GM12878 (cell line): Measurements from ENCODE around the gene CYTIP. TPM values are rescaled to one million over a fixed set of nuclear protein-coding genes. Genes with fewer than 3 reads are reported as not detected.

Source experiments
- BHLHE40 ChIP-seq, 2 experiments: fragments of 450-650 bp in 1 of 2; IDR thresholded peaks; 2 replicates each; pipeline ENCODE4 v1.6.1; 2011 to 2017; ENCODE audit warnings: low read depth in 2 of 2, borderline replicate concordance in 1 of 2, improper control_type of control experiment in 1 of 2, low read length in 1 of 2, mild to moderate bottlenecking in 1 of 2
- CHD2 ChIP-seq: IDR thresholded peaks from 2 replicates; pipeline ENCODE4 v1.6.1; 2011; ENCODE audit warnings: low read depth, low read length, improper control_type of control experiment, borderline replicate concordance
- CREM ChIP-seq: IDR thresholded peaks from 2 replicates; pipeline ENCODE4 v1.6.1; 2014; ENCODE audit warnings: antibody characterized with exemption, low read depth
- IRF4 ChIP-seq: IDR thresholded peaks from 2 replicates; pipeline ENCODE4 v1.6.1; 2011; ENCODE audit warnings: low read depth, low read length
- RELA ChIP-seq: fragments of 450-650 bp; IDR thresholded peaks from 2 replicates; pipeline ENCODE4 v1.8.0; 2014; ENCODE audit warnings: borderline replicate concordance; ENCODE audit not compliant: partially characterized antibody
- SP1 ChIP-seq: IDR thresholded peaks from one replicate; pipeline ENCODE4 v1.6.1; 2011; ENCODE audit warnings: low read depth, low read length
- TARDBP ChIP-seq: IDR thresholded peaks from 2 replicates; pipeline ENCODE4 v1.6.1; 2016; ENCODE audit warnings: borderline replicate concordance
- polyA plus RNA-seq, 11 experiments: library from polyadenylated mRNA; depleted of rRNA in 4 of 11; unstranded in 6 of 11; stranded (reverse) in 5 of 11; fragments of >200 nt; fragmentation: Nextera tagmentation in 4 of 11; fragmentation: Illumina TruSeq in 1 of 11; extraction: Ambion mirVana in 4 of 11; extraction: Trizol in 1 of 11; gene quantifications; 1 replicate in 1 of 11; 2 replicates in 10 of 11; pipeline versions ENCODE4 v1.2.1 to v1.2.3, GENCODE V29; 2011 to 2016; ENCODE audit warnings: inconsistent platforms in 2 of 11, missing spikeins in 2 of 11, low read depth in 1 of 11
- total RNA-seq, 4 experiments: library from RNA; depleted of rRNA in 3 of 4; stranded (reverse); fragments of >200 nt in 3 of 4; fragmentation: Illumina TruSeq in 1 of 4; extraction: Trizol in 1 of 4; gene quantifications; 2 replicates each; pipeline versions ENCODE4 v1.2.1 to v1.2.3, GENCODE V29; 2013 to 2021
- TF ChIP-seq, protein P1 (sequence below): fragments of 450-650 bp; IDR thresholded peaks from 2 replicates; pipeline ENCODE4 v1.6.1; 2017; ENCODE audit warnings: mild to moderate bottlenecking, moderate library complexity
- TF ChIP-seq, protein P2 (sequence below): IDR thresholded peaks from 2 replicates; pipeline ENCODE4 v1.6.1; 2011; ENCODE audit warnings: low read depth, low read length, improper control_type of control experiment, borderline replicate concordance
- TF ChIP-seq, protein P3 (sequence below): fragments of 450-650 bp; IDR thresholded peaks from 2 replicates; pipeline ENCODE4 v1.6.1; 2016; ENCODE audit warnings: mild to moderate bottlenecking
- TF ChIP-seq, protein P4 (sequence below): IDR thresholded peaks from 2 replicates; pipeline ENCODE4 v1.6.1; 2011; ENCODE audit warnings: low read depth, mild to moderate bottlenecking, low read length, moderate library complexity, borderline replicate concordance; ENCODE audit errors: extremely low read depth

The CYTIP gene
- total and polyA plus RNA-seq, 10 of the 15 experiments (the other 5 are each of a cell fraction or from before 2014, with no cell fraction given), result 55.1 to 178 (median 73.4) TPM

DNA sequence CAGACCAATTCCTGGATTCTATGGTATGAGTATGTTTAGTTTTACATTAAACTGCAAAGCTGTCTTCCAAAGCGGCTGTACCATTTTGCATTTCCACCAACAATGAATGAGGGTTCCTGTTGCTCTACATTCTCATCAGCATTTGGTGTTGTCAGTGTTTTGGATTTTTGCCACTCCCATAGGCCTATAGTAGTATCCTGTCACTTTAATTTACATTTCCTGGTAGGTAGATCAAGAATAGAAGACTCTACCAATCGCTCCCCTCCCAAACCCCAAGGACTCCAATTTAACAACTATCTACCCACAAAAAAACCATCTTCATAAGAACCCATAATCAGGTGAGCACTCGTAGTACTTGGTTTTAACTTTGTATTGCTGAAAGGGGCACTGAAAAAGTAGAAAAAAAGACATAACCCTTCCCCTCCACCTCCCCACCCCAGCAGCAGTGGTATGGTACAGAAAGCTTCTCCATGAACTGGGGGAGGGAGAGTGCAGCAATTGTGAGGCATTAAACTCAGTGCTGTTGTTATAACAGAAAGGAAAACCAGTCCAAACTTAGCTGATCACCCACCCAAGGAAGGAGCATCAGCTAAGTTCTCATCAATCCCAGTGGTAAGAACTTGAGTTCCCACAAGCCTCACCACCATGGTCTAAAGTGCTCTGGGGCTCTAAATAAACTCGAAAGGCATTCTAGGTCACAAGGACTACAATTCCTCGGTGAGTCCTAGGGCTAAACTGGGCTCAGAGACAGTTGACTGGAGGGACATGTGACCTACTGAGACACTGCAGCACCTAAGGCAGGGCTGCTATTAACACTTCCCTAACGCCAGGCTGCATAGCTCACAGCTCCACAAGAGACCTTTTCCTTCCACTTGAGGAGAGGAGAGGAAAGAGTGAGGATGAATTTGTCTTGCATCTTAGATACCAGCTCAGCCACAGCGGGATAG is 35.5 kb upstream of the CYTIP start (continued):
- TF ChIP-seq, protein P1, sequence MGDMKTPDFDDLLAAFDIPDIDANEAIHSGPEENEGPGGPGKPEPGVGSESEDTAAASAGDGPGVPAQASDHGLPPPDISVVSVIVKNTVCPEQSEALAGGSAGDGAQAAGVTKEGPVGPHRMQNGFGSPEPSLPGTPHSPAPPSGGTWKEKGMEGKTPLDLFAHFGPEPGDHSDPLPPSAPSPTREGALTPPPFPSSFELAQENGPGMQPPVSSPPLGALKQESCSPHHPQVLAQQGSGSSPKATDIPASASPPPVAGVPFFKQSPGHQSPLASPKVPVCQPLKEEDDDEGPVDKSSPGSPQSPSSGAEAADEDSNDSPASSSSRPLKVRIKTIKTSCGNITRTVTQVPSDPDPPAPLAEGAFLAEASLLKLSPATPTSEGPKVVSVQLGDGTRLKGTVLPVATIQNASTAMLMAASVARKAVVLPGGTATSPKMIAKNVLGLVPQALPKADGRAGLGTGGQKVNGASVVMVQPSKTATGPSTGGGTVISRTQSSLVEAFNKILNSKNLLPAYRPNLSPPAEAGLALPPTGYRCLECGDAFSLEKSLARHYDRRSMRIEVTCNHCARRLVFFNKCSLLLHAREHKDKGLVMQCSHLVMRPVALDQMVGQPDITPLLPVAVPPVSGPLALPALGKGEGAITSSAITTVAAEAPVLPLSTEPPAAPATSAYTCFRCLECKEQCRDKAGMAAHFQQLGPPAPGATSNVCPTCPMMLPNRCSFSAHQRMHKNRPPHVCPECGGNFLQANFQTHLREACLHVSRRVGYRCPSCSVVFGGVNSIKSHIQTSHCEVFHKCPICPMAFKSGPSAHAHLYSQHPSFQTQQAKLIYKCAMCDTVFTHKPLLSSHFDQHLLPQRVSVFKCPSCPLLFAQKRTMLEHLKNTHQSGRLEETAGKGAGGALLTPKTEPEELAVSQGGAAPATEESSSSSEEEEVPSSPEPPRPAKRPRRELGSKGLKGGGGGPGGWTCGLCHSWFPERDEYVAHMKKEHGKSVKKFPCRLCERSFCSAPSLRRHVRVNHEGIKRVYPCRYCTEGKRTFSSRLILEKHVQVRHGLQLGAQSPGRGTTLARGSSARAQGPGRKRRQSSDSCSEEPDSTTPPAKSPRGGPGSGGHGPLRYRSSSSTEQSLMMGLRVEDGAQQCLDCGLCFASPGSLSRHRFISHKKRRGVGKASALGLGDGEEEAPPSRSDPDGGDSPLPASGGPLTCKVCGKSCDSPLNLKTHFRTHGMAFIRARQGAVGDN, result peak; percentile 15; the same call in 1 of the 2 replicates
- TF ChIP-seq, protein P2, sequence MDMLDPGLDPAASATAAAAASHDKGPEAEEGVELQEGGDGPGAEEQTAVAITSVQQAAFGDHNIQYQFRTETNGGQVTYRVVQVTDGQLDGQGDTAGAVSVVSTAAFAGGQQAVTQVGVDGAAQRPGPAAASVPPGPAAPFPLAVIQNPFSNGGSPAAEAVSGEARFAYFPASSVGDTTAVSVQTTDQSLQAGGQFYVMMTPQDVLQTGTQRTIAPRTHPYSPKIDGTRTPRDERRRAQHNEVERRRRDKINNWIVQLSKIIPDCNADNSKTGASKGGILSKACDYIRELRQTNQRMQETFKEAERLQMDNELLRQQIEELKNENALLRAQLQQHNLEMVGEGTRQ, result peak; percentile 41; the same call in 1 of the 2 replicates
- no peak for TF ChIP-seq TARDBP
- TF ChIP-seq SP1, result no peak
- no peak for TF ChIP-seq BHLHE40 (IDR thresholded peaks at IDR 0.05; ENCODE audit: borderline replicate concordance in 1 of 2, low read depth in 2 of 2, low read length in 1 of 2)
- 0 out of 2 replicates have a peak, but pooled peaks have one; percentile 17 for TF ChIP-seq CHD2
- TF ChIP-seq IRF4, result 0 out of 2 replicates have a peak, but pooled peaks have one; percentile 6
- TF ChIP-seq, protein P3, sequence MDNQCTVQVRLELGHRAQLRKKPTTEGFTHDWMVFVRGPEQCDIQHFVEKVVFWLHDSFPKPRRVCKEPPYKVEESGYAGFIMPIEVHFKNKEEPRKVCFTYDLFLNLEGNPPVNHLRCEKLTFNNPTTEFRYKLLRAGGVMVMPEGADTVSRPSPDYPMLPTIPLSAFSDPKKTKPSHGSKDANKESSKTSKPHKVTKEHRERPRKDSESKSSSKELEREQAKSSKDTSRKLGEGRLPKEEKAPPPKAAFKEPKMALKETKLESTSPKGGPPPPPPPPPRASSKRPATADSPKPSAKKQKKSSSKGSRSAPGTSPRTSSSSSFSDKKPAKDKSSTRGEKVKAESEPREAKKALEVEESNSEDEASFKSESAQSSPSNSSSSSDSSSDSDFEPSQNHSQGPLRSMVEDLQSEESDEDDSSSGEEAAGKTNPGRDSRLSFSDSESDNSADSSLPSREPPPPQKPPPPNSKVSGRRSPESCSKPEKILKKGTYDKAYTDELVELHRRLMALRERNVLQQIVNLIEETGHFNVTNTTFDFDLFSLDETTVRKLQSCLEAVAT, result peak; percentile 61
- no peak for TF ChIP-seq CREM
- TF ChIP-seq, protein P4, sequence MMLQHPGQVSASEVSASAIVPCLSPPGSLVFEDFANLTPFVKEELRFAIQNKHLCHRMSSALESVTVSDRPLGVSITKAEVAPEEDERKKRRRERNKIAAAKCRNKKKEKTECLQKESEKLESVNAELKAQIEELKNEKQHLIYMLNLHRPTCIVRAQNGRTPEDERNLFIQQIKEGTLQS, result no peak
- no peak for TF ChIP-seq RELA
